Keratinocyte (primary cell): ENCODE data around the gene CSRP1. TPM values are rescaled to one million over a fixed set of nuclear protein-coding genes. Genes with fewer than 3 reads are reported as not detected.

Experiments
- DNase-seq: peaks from one replicate; pipeline ENCODE4 v3.0.0-alpha.2; 2011; ENCODE audit warnings: low read depth, missing footprints, low spot score
- FAIRE-seq: peaks from 2 replicates; lab custom pipeline; 2011; peaks lifted over from hg19 to GRCh38; lab: Jason Lieb, UNC
- H2AFZ ChIP-seq: 2 replicates; pipeline ENCODE4 v1.6.0; 2012; ENCODE audit warnings: low read length, control low read depth, inconsistent platforms; ENCODE audit not compliant: control insufficient read depth
- H3K27ac ChIP-seq: 2 replicates; pipeline ENCODE4 v1.5.1; 2011; ENCODE audit warnings: low read length; ENCODE audit not compliant: control insufficient read depth, insufficient read depth
- H3K27me3 ChIP-seq: 3 replicates; pipeline ENCODE4 v1.6.0; 2011; ENCODE audit warnings: low read length; ENCODE audit not compliant: control insufficient read depth, insufficient read depth; ENCODE audit errors: extremely low read depth
- H3K36me3 ChIP-seq, 2 experiments: 2 replicates in 1 of 2; 3 replicates in 1 of 2; pipeline ENCODE4 v1.5.1; 2011; ENCODE audit warnings: low read length in 2 of 2, mild to moderate bottlenecking in 1 of 2; ENCODE audit not compliant: control insufficient read depth in 2 of 2, insufficient read depth in 2 of 2; ENCODE audit errors: extremely low read depth in 1 of 2
- H3K4me1 ChIP-seq: 3 replicates; pipeline ENCODE4 v1.5.1; 2011; ENCODE audit warnings: low read length; ENCODE audit not compliant: control insufficient read depth, insufficient read depth; ENCODE audit errors: extremely low read depth
- H3K4me2 ChIP-seq: 3 replicates; pipeline ENCODE4 v1.6.0; 2011; ENCODE audit warnings: low read depth, low read length; ENCODE audit not compliant: control insufficient read depth, insufficient read depth; ENCODE audit errors: extremely low read depth
- H3K4me3 ChIP-seq, 3 experiments: fragments of 200-600 bp in 1 of 3; sonication (generic) in 1 of 3; 2 replicates in 2 of 3; 3 replicates in 1 of 3; pipeline ENCODE4 v1.5.1; 2011 to 2016; ENCODE audit warnings: low read length in 3 of 3, mild to moderate bottlenecking in 3 of 3, control low read depth in 2 of 3, inconsistent platforms in 1 of 3, low read depth in 1 of 3, mixed read lengths in 1 of 3, mixed run types in 1 of 3, moderate library complexity in 1 of 3; ENCODE audit not compliant: control insufficient read depth in 2 of 3, insufficient read depth in 2 of 3; ENCODE audit errors: extremely low read depth in 1 of 3
- H3K79me2 ChIP-seq: 2 replicates; pipeline ENCODE4 v1.6.0; 2012; ENCODE audit warnings: low read length; ENCODE audit not compliant: control insufficient read depth, insufficient read depth
- H3K9ac ChIP-seq: 3 replicates; pipeline ENCODE4 v1.6.0; 2011; ENCODE audit warnings: low read length; ENCODE audit not compliant: control insufficient read depth, insufficient read depth; ENCODE audit errors: extremely low read depth
- H3K9me1 ChIP-seq: 3 replicates; pipeline ENCODE4 v1.6.0; 2011; ENCODE audit warnings: low read length; ENCODE audit not compliant: control insufficient read depth, insufficient read depth; ENCODE audit errors: extremely low read depth
- H3K9me3 ChIP-seq: 2 replicates; pipeline ENCODE4 v1.5.1; 2012; ENCODE audit warnings: low read depth, low read length; ENCODE audit not compliant: control insufficient read depth
- H4K20me1 ChIP-seq: 3 replicates; pipeline ENCODE4 v1.6.0; 2011; ENCODE audit warnings: low read length; ENCODE audit not compliant: control insufficient read depth, insufficient read depth; ENCODE audit errors: extremely low read depth
- CTCF ChIP-seq, 3 experiments: IDR thresholded peaks in 1 of 3; conservative IDR thresholded peaks in 1 of 3; optimal IDR thresholded peaks in 1 of 3; 2 replicates in 2 of 3; 3 replicates in 1 of 3; pipeline versions ENCODE3 to v1.5.1; 2011; ENCODE audit warnings: low read length in 3 of 3, mild to moderate bottlenecking in 3 of 3, moderate library complexity in 2 of 3, control low read depth in 1 of 3, inconsistent platforms in 1 of 3; ENCODE audit not compliant: insufficient read depth in 2 of 3; ENCODE audit errors: extremely low read depth in 1 of 3
- EZH2 ChIP-seq: IDR thresholded peaks from one replicate; pipeline ENCODE4 v1.6.1; 2012; ENCODE audit warnings: inconsistent platforms, mild to moderate bottlenecking, low read length, moderate library complexity
- dilution Hi-C: fragments of 300-500 bp; cut with MboI; formaldehyde crosslinking; loops from one replicate; pipeline ENCODE4 v1.7.0; 2020; ENCODE audit warnings: low sequenced_read_pairs; ENCODE audit not compliant: extremely low pct_ligation_motif_present
- polyA plus RNA-seq, 5 experiments: library from polyadenylated mRNA; depleted of rRNA in 3 of 5; stranded (reverse) in 3 of 5; stranded (forward) in 1 of 5; unstranded in 1 of 5; fragments of >200 nt; gene quantifications; 1 replicate in 1 of 5; 2 replicates in 3 of 5; 3 replicates in 1 of 5; pipeline versions ENCODE4 v1.2.1 to v1.2.3, GENCODE V29; 2011 to 2012; ENCODE audit warnings: missing spikeins in 2 of 5, low read depth in 1 of 5, low replicate concordance in 1 of 5

The CSRP1 gene
- polyA plus RNA-seq, 1 donor (not counting 4 experiments of a cell fraction or from before 2014, with no cell fraction given) = 168 TPM

- TF ChIP-seq CTCF (optimal IDR thresholded peaks at IDR 0.05 in 1 of 3, IDR thresholded peaks at IDR 0.05 in 1 of 3, conservative IDR thresholded peaks at IDR 0.05 in 1 of 3; ENCODE audit: extremely low read depth in 1 of 3, insufficient read depth in 2 of 3, low read length in 3 of 3) = no peak
- TF ChIP-seq EZH2 = no peak
- no peak overlapping the region for H3K27ac ChIP-seq
Observed at GRCh38 chr1:201448990-201449389, 57.9 kb downstream of the CSRP1 start.

GRCh38 chr1:201447903-201448871 is 58.7 kb downstream of the CSRP1 start:
- Histone ChIP-seq H3K9me3 (no peaks in the 10 kb centered on the region), H2AFZ (peak overlapping the region; percentile 45), H3K4me3 (peak overlapping the region in 1 of 3 experiments; percentile 41), H3K36me3 (no peaks in the 10 kb centered on the region), H3K9me1 (no peaks in the 10 kb centered on the region), H3K4me2 (peak overlapping the region; percentile 64), H4K20me1 (no peaks in the 10 kb centered on the region), H3K27me3 (no peaks in the 10 kb centered on the region), H3K4me1 (peaks cover 14% of the 10 kb centered on the region), H3K27ac (peak overlapping the region; percentile 55), H3K79me2 (no peaks in the 10 kb centered on the region), H3K9ac (peak overlapping the region; percentile 54)
- dilution Hi-C loops = no loop called here
- DNase-seq (no peak), FAIRE-seq (peak; percentile 73)
- TF ChIP-seq CTCF (optimal IDR thresholded peaks at IDR 0.05 in 1 of 3, IDR thresholded peaks at IDR 0.05 in 1 of 3, conservative IDR thresholded peaks at IDR 0.05 in 1 of 3; ENCODE audit: extremely low read depth in 1 of 3, insufficient read depth in 2 of 3, low read length in 3 of 3) = peak; percentile 78 to 97 (median 95)
- no peak for TF ChIP-seq EZH2

More at GRCh38 chr1:201448990-201449389, 57.9 kb downstream of the CSRP1 start:
- Histone ChIP-seq H3K9me3 (no peaks in the 10 kb centered on the region), H2AFZ (no peak overlapping the region), H3K9me1 (no peaks in the 10 kb centered on the region), H3K4me1 (peaks cover 14% of the 10 kb centered on the region), H3K4me2 (no peak overlapping the region), H3K4me3 (no peak overlapping the region), H3K9ac (no peak overlapping the region), H4K20me1 (no peaks in the 10 kb centered on the region), H3K36me3 (no peaks in the 10 kb centered on the region), H3K27me3 (no peaks in the 10 kb centered on the region), H3K79me2 (no peaks in the 10 kb centered on the region)
- dilution Hi-C loops = no loop called here
- no peak for FAIRE-seq
- no peak for DNase-seq
